HepG2 (cell line): ENCODE data around the gene GPR55. TPM values are rescaled to one million over a fixed set of nuclear protein-coding genes. Genes with fewer than 3 reads are reported as not detected.
A peak's percentile ranks its signal among the peaks of the same experiment; 100 is the strongest.

ENCODE experiments used
- ATAC-seq: fragments of 200-7000 bp; cut with Tn5 transposase; 3 replicates; pipeline ENCODE4 v1.9.1; 2020; ENCODE audit warnings: mild to moderate bottlenecking, moderate library complexity
- BruUV-seq: library from RNA; stranded (reverse); fragments of 400-500 nt; replicated peaks from 2 replicates; lab custom pipeline; 2021; lab: Mats Ljungman, UMichigan
- CTCF ChIA-PET: fragments of 300-600 bp; formaldehyde crosslinking; extraction: SDS; loops from one replicate; lab custom pipeline; 2021; ENCODE audit warnings: low total read pairs, inconsistent platforms, low intra/inter-chr PET ratio; lab: Yijun Ruan, JAX
- POLR2A ChIA-PET: fragments of 350-600 bp; sonication (Branson Sonifier 250); formaldehyde crosslinking; loops from one replicate; lab custom pipeline; 2020; ENCODE audit warnings: antibody characterized with exemption, inconsistent platforms; lab: Yijun Ruan, JAX
- DNase-seq: peaks from one replicate; pipeline ENCODE4 v3.0.0-alpha.2; 2015; ENCODE audit warnings: low spot score
- FAIRE-seq: peaks from 3 replicates; lab custom pipeline; 2011; peaks lifted over from hg19 to GRCh38; lab: Jason Lieb, UNC
- H2AFZ ChIP-seq: one replicate; pipeline ENCODE4 v1.6.1; 2011; ENCODE audit warnings: low read length, inconsistent platforms
- H3K27ac ChIP-seq: fragments of 300-600 bp; 3 replicates; pipeline ENCODE4 v1.8.0; 2011; ENCODE audit warnings: mixed run types, mild to moderate bottlenecking, mixed read lengths, low read length, inconsistent platforms; ENCODE audit not compliant: insufficient read depth; ENCODE audit errors: extremely low read length
- H3K27me3 ChIP-seq, 2 experiments: fragments of 200-600 bp in 1 of 2; 2 replicates in 1 of 2; 3 replicates in 1 of 2; pipeline versions ENCODE4 v1.6.0 to v1.8.0; 2011; ENCODE audit warnings: low read length in 2 of 2, mild to moderate bottlenecking in 2 of 2, moderate library complexity in 2 of 2, inconsistent platforms in 1 of 2; ENCODE audit not compliant: insufficient read depth in 2 of 2, control insufficient read depth in 1 of 2
- H3K36me3 ChIP-seq, 2 experiments: fragments of 200-600 bp in 1 of 2; replicated peaks in 1 of 2; 2 replicates in 1 of 2; 3 replicates in 1 of 2; pipeline versions ENCODE4 v1.5.1 to v1.8.0; 2011; ENCODE audit warnings: low read length in 2 of 2, inconsistent platforms in 1 of 2; ENCODE audit not compliant: insufficient read depth in 2 of 2, control insufficient read depth in 1 of 2
- H3K4me1 ChIP-seq: 2 replicates; pipeline ENCODE4 v1.5.1; 2012; ENCODE audit warnings: low read length, inconsistent platforms; ENCODE audit not compliant: insufficient read depth
- H3K4me2 ChIP-seq: 2 replicates; pipeline ENCODE4 v1.6.0; 2011; ENCODE audit warnings: low read depth, low read length, inconsistent platforms
- H3K4me3 ChIP-seq, 3 experiments: fragments of 200-600 bp in 1 of 3; sonication (generic), shearing (Covaris generic) in 1 of 3; replicated peaks in 1 of 3; 2 replicates each; pipeline ENCODE4 v1.5.1; 2011 to 2016; ENCODE audit warnings: low read length in 3 of 3, inconsistent platforms in 2 of 3, low read depth in 2 of 3, mild to moderate bottlenecking in 2 of 3, control low read depth in 1 of 3, mixed read lengths in 1 of 3; ENCODE audit not compliant: insufficient read depth in 1 of 3
- H3K79me2 ChIP-seq: one replicate; pipeline ENCODE4 v1.6.1; 2011; ENCODE audit warnings: low read length, inconsistent platforms; ENCODE audit not compliant: insufficient read depth
- H3K9ac ChIP-seq: 2 replicates; pipeline ENCODE4 v1.6.0; 2011; ENCODE audit warnings: mild to moderate bottlenecking, low read depth, low read length, inconsistent platforms; ENCODE audit not compliant: insufficient read depth
- H3K9me3 ChIP-seq: 2 replicates; pipeline ENCODE4 v1.5.1; 2012; ENCODE audit warnings: mild to moderate bottlenecking, low read length
- H4K20me1 ChIP-seq: 2 replicates; pipeline ENCODE4 v1.6.0; 2011; ENCODE audit warnings: inconsistent platforms, mild to moderate bottlenecking, low read length, moderate library complexity; ENCODE audit not compliant: insufficient read depth
- ATF1 ChIP-seq: IDR thresholded peaks from 2 replicates; pipeline ENCODE4 v1.6.1; 2016; ENCODE audit warnings: mild to moderate bottlenecking, control low read depth
- EP300 ChIP-seq, 3 experiments: sonication (generic) in 1 of 3; formaldehyde crosslinking in 1 of 3; IDR thresholded peaks; 2 replicates each; pipeline versions ENCODE4 v1.5.1 to v1.6.1; 2011 to 2020; ENCODE audit warnings: low read depth in 2 of 3, low read length in 2 of 3, borderline replicate concordance in 1 of 3, improper control_type of control experiment in 1 of 3, mild to moderate bottlenecking in 1 of 3, missing genetic modification reagents in 1 of 3, moderate library complexity in 1 of 3
- FOXJ3 ChIP-seq: sonication (generic); formaldehyde crosslinking; IDR thresholded peaks from 2 replicates; pipeline ENCODE4 v1.4.0; 2020; ENCODE audit warnings: missing genetic modification reagents, mild to moderate bottlenecking, borderline replicate concordance
- HMGA1 ChIP-seq: sonication (generic); formaldehyde crosslinking; conservative IDR thresholded peaks from 2 replicates; pipeline ENCODE4 v1.4.0; 2020; ENCODE audit warnings: missing genetic modification reagents
- NFKBIZ ChIP-seq: IDR thresholded peaks from 2 replicates; pipeline ENCODE4 v1.6.1; 2018; ENCODE audit warnings: missing genetic modification reagents, missing compliant biosample characterization
- PITX1 ChIP-seq: sonication (generic); formaldehyde crosslinking; IDR thresholded peaks from 2 replicates; pipeline ENCODE4 v1.5.1; 2020; ENCODE audit warnings: mild to moderate bottlenecking, missing genetic modification reagents
- PTBP1 ChIP-seq: fragments of 200-400 bp; formaldehyde crosslinking; IDR thresholded peaks from 2 replicates; pipeline ENCODE4 v1.6.1; 2018; ENCODE audit warnings: low read length, low read depth; ENCODE audit not compliant: poor library complexity, severe bottlenecking
- SNRNP70 ChIP-seq: fragments of 200-400 bp; formaldehyde crosslinking; IDR thresholded peaks from 2 replicates; pipeline ENCODE4 v1.6.1; 2017; ENCODE audit warnings: mild to moderate bottlenecking, low read depth, low read length, moderate library complexity
- SP5 ChIP-seq: IDR thresholded peaks from 2 replicates; pipeline ENCODE4 v1.6.1; 2016; ENCODE audit warnings: low read depth, borderline replicate concordance
- TBP ChIP-seq: sonication (generic); formaldehyde crosslinking; IDR thresholded peaks from 2 replicates; pipeline ENCODE4 v1.5.0; 2020; ENCODE audit warnings: missing genetic modification reagents
- YY1 ChIP-seq: IDR thresholded peaks from 2 replicates; pipeline ENCODE4 v1.6.1; 2011; ENCODE audit warnings: low read length, low read depth, moderate library complexity, mild to moderate bottlenecking; ENCODE audit not compliant: insufficient read depth, insufficient replicate concordance
- ZFP36 ChIP-seq: fragments of 150-350 bp; IDR thresholded peaks from 2 replicates; pipeline ENCODE4 v1.6.1; 2018; ENCODE audit warnings: borderline replicate concordance, low read length, low read depth; ENCODE audit not compliant: partially characterized antibody
- ZNF180 ChIP-seq: sonication (generic); formaldehyde crosslinking; IDR thresholded peaks from 2 replicates; pipeline ENCODE4 v1.4.0; 2020; ENCODE audit warnings: low read depth, missing genetic modification reagents, borderline replicate concordance
- ZNF274 ChIP-seq: sonication (generic); formaldehyde crosslinking; IDR thresholded peaks from 2 replicates; pipeline ENCODE4 v1.5.1; 2020; ENCODE audit warnings: mild to moderate bottlenecking, missing genetic modification reagents
- ZNF331 ChIP-seq: sonication (generic); formaldehyde crosslinking; IDR thresholded peaks from 2 replicates; pipeline ENCODE4 v1.4.0; 2020; ENCODE audit warnings: missing genetic modification reagents
- WGBS: methylation state at CpG from one replicate; pipeline ENCODE4 v1.1.6; 2017; ENCODE audit warnings: low lambda C conversion rate; 5-methylcytosine and 5-hydroxymethylcytosine counted together
- in situ Hi-C: cut with HindIII; loops from 2 replicates; pipeline ENCODE4 v1.10.0; 2017; ENCODE audit warnings: low pct_unique_long_range_greater_than_20kb; ENCODE audit not compliant: extremely low pct_ligation_motif_present
- intact Hi-C: fragments of 100-400 bp; cut with micrococcal nuclease; formaldehyde crosslinking; loops from one replicate; pipeline ENCODE4 v1.10.0; 2022; ENCODE audit not compliant: unreplicated experiment
- polyA plus RNA-seq, 8 experiments: library from polyadenylated mRNA; depleted of rRNA in 3 of 8; stranded (reverse) in 7 of 8; unstranded in 1 of 8; fragments of >200 nt; fragmentation: Illumina TruSeq in 4 of 8; extraction: Trizol in 4 of 8; gene quantifications; 2 replicates each; pipeline versions ENCODE4 v1.2.1 to v1.2.3, GENCODE V29; 2011 to 2016; ENCODE audit warnings: low read depth in 4 of 8, missing spikeins in 1 of 8, mixed read lengths in 1 of 8; ENCODE audit not compliant: insufficient read depth in 1 of 8
- total RNA-seq, 5 experiments: library from RNA; depleted of rRNA; stranded (reverse); fragments of >200 nt; fragmentation: Illumina TruSeq; extraction: Trizol; gene quantifications; 2 replicates each; pipeline ENCODE4 v1.2.3, GENCODE V29; 2016; ENCODE audit warnings: low read depth in 1 of 5
- TF ChIP-seq, protein P1 (sequence below): sonication (generic); formaldehyde crosslinking; IDR thresholded peaks from 2 replicates; pipeline ENCODE4 v1.4.0; 2020; ENCODE audit warnings: missing genetic modification reagents, borderline replicate concordance
- TF ChIP-seq, protein P2 (sequence below): sonication (generic); formaldehyde crosslinking; IDR thresholded peaks from 2 replicates; pipeline ENCODE4 v1.5.0; 2020; ENCODE audit warnings: mild to moderate bottlenecking, missing genetic modification reagents
- TF ChIP-seq, protein P3 (sequence below): sonication (generic); formaldehyde crosslinking; IDR thresholded peaks from 2 replicates; pipeline ENCODE4 v1.5.0; 2020; ENCODE audit warnings: missing genetic modification reagents

Gene GPR55
- total and polyA plus RNA-seq, 2 of the 13 experiments (the other 11 are each of a cell fraction or from before 2014, with no cell fraction given): not detected

DNA sequence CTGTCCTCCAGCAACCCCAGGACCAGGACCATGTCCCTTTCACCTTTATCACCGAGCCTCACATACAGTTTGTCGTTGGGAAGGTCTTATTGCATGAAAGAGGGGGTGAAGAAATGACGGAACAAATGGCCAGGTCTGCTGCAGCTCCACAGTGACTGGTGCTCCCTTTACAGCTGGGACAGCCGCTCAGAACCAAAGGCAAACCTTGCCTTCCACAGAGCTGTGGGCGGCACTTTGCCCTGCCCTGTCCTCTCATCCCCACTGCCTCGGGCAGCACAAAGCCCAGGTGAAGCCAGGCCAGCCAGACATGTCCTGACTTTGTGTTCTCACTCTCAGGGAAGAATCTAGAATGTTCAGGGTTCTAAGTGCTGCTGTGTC, 961 bp downstream of the GPR55 start:
- Histone ChIP-seq H3K27ac (no peak overlapping the region), H3K4me3 (no peak overlapping the region), H3K9me3 (no peaks in the 10 kb centered on the region), H3K27me3 (peaks cover 2 to 54% of the 10 kb centered on the region in 2 experiments; a peak in 4 of 5 replicates), H3K4me1 (no peaks in the 10 kb centered on the region), H3K4me2 (no peak overlapping the region), H2AFZ (no peak overlapping the region)
- POLR2A ChIA-PET: no interaction called here
- in situ Hi-C loops (no loop called here), intact Hi-C loops (loop anchor here (5.0 kb wide), 1 partner anchor 77 kb away; no protein-coding TSS in a partner anchor)
- CTCF ChIA-PET: no interaction called here
- BruUV-seq: no TSS peak
- FAIRE-seq: no peak
- ATAC-seq: peak; percentile 29
- no peak for TF ChIP-seq YY1
- TF ChIP-seq ZFP36: no peak
- TF ChIP-seq PITX1 (CRISPR knock-in tag): no peak
- no peak for TF ChIP-seq ZNF274 (CRISPR knock-in tag)
- no peak for TF ChIP-seq TBP
- no peak for TF ChIP-seq FOXJ3 (CRISPR knock-in tag)
- no peak for TF ChIP-seq SP5 (CRISPR knock-in tag)
- TF ChIP-seq ZNF331 (CRISPR knock-in tag): no peak
- TF ChIP-seq, protein P1, sequence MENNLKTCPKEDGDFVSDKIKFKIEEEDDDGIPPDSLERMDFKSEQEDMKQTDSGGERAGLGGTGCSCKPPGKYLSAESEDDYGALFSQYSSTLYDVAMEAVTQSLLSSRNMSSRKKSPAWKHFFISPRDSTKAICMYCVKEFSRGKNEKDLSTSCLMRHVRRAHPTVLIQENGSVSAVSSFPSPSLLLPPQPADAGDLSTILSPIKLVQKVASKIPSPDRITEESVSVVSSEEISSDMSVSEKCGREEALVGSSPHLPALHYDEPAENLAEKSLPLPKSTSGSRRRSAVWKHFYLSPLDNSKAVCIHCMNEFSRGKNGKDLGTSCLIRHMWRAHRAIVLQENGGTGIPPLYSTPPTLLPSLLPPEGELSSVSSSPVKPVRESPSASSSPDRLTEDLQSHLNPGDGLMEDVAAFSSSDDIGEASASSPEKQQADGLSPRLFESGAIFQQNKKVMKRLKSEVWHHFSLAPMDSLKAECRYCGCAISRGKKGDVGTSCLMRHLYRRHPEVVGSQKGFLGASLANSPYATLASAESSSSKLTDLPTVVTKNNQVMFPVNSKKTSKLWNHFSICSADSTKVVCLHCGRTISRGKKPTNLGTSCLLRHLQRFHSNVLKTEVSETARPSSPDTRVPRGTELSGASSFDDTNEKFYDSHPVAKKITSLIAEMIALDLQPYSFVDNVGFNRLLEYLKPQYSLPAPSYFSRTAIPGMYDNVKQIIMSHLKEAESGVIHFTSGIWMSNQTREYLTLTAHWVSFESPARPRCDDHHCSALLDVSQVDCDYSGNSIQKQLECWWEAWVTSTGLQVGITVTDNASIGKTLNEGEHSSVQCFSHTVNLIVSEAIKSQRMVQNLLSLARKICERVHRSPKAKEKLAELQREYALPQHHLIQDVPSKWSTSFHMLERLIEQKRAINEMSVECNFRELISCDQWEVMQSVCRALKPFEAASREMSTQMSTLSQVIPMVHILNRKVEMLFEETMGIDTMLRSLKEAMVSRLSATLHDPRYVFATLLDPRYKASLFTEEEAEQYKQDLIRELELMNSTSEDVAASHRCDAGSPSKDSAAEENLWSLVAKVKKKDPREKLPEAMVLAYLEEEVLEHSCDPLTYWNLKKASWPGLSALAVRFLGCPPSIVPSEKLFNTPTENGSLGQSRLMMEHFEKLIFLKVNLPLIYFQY: no peak
- TF ChIP-seq, protein P2, sequence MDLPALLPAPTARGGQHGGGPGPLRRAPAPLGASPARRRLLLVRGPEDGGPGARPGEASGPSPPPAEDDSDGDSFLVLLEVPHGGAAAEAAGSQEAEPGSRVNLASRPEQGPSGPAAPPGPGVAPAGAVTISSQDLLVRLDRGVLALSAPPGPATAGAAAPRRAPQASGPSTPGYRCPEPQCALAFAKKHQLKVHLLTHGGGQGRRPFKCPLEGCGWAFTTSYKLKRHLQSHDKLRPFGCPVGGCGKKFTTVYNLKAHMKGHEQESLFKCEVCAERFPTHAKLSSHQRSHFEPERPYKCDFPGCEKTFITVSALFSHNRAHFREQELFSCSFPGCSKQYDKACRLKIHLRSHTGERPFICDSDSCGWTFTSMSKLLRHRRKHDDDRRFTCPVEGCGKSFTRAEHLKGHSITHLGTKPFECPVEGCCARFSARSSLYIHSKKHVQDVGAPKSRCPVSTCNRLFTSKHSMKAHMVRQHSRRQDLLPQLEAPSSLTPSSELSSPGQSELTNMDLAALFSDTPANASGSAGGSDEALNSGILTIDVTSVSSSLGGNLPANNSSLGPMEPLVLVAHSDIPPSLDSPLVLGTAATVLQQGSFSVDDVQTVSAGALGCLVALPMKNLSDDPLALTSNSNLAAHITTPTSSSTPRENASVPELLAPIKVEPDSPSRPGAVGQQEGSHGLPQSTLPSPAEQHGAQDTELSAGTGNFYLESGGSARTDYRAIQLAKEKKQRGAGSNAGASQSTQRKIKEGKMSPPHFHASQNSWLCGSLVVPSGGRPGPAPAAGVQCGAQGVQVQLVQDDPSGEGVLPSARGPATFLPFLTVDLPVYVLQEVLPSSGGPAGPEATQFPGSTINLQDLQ: no peak
- TF ChIP-seq PTBP1: no peak
- TF ChIP-seq, protein P3, sequence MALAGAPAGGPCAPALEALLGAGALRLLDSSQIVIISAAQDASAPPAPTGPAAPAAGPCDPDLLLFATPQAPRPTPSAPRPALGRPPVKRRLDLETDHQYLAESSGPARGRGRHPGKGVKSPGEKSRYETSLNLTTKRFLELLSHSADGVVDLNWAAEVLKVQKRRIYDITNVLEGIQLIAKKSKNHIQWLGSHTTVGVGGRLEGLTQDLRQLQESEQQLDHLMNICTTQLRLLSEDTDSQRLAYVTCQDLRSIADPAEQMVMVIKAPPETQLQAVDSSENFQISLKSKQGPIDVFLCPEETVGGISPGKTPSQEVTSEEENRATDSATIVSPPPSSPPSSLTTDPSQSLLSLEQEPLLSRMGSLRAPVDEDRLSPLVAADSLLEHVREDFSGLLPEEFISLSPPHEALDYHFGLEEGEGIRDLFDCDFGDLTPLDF: no peak
- no peak for TF ChIP-seq ZNF180 (CRISPR knock-in tag)
- TF ChIP-seq EP300 (IDR thresholded peaks at IDR 0.05; ENCODE audit: low read depth in 2 of 2, low read length in 2 of 2): no peak
- TF ChIP-seq EP300 (CRISPR knock-in tag; IDR thresholded peaks at IDR 0.05; ENCODE audit: borderline replicate concordance): no peak
- no peak for TF ChIP-seq ATF1 (CRISPR knock-in tag)
- no peak for TF ChIP-seq HMGA1 (CRISPR knock-in tag)
- TF ChIP-seq NFKBIZ (CRISPR knock-in tag): no peak
- TF ChIP-seq SNRNP70: no peak
- TF ChIP-seq, all 625 proteins: peak for 0
- H3K9ac ChIP-seq: no peak overlapping the region
- 0% methylated on average over 6 of the region's 6 CpGs for WGBS
- H3K36me3 ChIP-seq: no peaks in the 10 kb centered on the region
- H3K79me2 ChIP-seq: no peaks in the 10 kb centered on the region
- no peak for DNase-seq
- H4K20me1 ChIP-seq: no peaks in the 10 kb centered on the region
